ENCODE measurements around the gene LDLRAD2.
"Not testable (repeated sequence)": the region's sequence is repeated elsewhere in the genome, so short reads cannot be mapped to it uniquely, and the experiment has no call there.

The LDLRAD2 gene

DNA sequence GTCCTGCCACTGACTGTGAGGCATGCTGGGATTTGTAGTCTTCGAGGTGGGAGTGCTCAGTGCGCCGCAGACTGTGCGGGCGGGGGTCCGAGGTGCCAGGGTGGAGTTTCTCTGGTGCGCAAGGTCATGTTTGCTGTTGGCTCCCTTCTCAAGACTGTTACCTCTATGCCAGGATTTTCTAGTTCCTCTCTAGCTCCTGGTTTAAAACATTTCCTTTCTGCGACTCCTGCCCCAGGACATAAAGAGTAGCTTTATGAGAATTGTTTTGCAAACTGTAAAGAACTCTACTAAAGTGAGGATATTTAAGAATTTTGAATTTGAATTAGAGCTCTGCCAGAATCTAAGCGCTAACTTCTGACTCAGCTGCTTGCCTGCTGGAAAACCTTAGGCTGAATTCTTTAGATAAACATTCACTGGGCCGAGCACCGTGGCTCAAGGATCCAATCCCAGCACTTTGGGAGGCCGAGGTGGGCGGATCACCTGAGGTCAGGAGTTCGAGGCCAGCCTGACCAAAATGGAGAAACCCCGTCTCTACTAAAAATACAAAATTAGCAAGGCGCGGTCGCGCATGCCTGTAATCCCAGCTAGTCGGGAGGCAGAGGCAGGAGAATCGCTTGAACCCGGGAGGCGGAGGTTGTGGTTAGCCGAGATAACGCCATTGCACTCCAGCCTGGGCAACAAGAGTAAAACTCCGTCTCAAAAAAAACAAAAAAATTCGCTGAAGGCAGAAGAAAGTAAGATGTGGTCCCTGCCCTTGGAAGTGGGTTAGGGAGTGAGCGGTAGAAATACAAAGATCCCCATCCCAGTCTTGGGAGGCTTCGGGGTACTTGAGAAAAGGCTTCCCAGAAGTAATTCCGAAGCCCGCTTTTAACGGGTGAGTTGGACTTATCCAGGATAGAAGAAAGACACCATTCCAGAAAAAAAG is 28.1 kb upstream of the LDLRAD2 start:
- peak; percentile 91 for DNase-seq

GRCh38 chr1:21785764-21786163 is 26.3 kb upstream of the LDLRAD2 start:
- not testable (repeated sequence) for DNase-seq

GRCh38 chr1:21786640-21787039 is 25.4 kb upstream of the LDLRAD2 start:
- no peak for DNase-seq

GRCh38 chr1:21793104-21793503 is 19.0 kb upstream of the LDLRAD2 start:
- DNase-seq: no peak

- no peak for DNase-seq
Measured at GRCh38 chr1:21794656-21795055, 17.4 kb upstream of the LDLRAD2 start.

DNA sequence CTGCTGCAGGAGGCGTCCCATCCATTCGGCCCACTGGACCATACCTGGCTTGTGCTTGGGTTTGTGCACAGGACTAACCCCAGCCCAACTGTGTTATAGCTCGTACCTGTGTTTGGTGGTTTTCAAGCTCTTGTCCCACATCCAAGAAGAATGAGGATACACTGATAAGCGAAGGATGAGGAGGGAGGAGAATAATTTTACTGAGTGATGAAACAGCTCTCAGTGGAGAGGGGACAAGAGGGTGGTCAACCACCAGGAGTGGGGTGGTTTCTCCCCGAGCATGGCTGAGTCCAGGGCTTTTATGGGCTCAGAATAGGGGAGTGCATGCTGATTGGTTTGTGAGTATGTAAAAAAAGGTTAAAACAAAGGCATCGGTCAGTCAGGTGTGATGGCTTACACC is 17.0 kb upstream of the LDLRAD2 start:
- no peak for DNase-seq

DNA sequence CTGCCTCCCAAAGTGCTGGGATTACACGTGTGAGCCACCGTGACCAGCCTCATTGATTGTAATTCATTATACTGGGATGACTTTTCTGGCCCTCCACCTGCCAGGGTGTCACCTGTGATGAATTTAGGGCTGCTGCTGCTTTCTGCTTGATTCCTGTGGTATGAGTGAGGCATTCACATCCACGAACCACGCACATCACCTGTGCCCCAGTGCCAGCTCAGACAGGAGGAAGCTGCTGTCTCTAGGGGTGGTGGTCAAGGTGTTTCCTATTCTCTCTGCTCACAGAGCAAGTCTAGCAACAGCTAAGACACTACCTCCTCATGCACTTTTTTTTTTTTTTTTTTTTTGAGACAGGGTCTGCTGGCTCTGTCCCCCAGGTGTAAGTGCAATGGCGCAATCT is 12.3 kb upstream of the LDLRAD2 start:
- DNase-seq: no peak

- DNase-seq: peak; percentile 48
Measured at GRCh38 chr1:21801100-21801499, 11.0 kb upstream of the LDLRAD2 start.

- DNase-seq: no peak
Measured at GRCh38 chr1:21804536-21804935, 7.5 kb upstream of the LDLRAD2 start.

DNA sequence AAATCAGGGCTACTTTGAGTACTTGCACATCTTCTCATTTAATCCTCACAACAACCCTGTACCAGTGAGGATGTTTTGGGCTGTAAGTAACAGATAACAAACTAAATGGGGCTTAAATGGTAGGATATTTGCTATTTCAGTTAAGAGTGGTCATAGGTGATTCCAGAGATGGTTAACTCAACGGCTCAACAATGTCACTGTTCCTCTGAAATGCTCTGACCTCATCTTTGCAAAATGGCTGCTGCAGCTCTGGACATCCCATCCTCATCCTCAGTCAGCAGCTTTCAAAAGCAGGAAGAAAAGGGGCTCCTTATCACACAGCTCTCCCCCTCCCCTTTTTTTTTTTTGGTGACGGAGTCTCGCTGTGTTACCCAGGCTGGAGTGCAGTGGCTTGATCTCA is 1.5 kb downstream of the LDLRAD2 start:
- DNase-seq: no peak

DNA sequence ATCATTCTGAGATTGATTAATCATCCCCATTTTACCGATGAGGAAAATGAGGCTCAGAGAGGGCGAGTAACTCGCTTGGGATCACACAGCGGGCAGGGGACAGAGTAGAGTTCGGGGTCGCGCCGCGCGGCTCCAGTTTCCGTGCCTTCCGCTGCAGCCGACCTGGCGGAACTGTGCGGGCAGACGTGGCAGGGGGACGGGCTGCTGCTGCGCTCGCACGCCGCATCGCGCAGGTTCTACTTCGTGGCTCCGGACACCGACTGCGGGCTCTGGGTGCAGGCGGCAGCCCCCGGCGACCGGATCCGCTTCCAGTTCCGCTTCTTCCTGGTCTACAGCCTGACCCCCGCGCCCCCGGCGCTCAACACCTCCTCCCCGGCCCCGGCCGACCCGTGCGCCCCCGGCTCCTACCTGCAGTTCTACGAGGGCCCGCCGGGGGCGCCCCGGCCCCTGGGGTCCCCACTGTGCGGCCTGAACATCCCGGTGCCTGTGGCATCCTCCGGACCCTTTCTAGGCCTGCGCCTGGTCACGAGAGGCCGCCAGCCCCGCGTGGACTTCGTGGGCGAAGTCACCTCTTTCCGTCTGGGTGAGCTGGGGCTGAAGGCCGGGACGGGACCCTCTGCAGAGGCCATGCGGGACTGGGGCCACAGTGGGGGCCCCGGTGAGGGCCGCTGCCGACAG is 2.3 kb downstream of the LDLRAD2 start:
- DNase-seq: no peak

DNA sequence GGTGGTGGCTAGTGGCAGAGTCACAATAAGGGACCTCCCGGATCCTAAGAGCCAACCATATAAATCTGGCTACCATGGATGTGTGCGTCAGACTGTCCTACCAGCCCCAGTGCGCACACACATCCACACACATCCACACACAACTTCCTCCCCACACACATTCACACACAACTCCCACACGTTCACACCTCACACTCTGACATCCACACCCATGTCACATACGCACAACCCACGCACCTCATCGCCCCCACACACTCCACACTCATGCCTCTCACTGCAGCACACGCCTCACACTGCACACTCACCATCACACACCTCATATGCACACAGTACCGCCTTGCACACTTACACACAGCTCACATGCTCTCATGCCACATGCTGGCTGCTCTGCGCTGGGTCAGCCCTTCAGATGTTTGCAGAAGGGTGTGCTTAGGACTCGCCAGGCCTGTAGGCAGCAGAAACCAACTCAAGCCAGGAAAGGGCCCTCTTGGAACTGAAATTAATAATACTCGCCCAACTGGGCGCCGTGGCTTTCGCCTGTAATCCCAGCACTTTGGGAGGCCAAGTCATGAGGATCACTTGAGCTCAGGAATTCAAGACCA is 3.0 kb downstream of the LDLRAD2 start:
- DNase-seq: no peak

DNA sequence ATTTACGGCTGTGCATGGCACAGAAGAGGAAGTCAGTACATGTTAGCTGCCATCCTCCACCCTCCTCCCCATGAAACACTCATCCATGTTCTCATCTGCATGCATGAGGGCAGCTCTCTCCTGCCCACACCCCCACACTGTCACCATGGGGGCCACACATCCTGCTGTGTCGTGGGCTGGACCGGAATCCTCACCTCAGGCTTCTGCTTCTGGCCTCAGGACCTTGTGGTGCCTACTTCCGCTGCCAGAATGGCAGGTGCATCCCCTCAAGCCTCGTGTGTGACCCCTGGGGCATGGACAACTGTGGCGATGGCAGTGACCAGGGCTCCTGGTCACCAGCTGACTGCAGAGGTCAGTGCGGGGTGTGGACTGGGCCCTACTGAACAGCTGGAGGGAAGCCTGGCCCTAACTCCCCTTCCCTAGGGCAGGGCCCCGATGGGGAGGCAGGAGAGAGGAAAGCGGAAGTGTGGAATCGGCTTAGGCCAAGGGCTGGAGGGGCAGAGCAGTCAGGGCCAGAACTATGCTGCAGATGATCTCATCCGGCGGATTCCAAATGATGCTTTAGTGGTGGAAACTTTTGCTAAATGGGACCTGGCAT is 3.8 kb downstream of the LDLRAD2 start:
- no peak for DNase-seq

- DNase-seq: peak; percentile 69
Measured at GRCh38 chr1:21816602-21817302, 4.7 kb downstream of the LDLRAD2 start.

DNA sequence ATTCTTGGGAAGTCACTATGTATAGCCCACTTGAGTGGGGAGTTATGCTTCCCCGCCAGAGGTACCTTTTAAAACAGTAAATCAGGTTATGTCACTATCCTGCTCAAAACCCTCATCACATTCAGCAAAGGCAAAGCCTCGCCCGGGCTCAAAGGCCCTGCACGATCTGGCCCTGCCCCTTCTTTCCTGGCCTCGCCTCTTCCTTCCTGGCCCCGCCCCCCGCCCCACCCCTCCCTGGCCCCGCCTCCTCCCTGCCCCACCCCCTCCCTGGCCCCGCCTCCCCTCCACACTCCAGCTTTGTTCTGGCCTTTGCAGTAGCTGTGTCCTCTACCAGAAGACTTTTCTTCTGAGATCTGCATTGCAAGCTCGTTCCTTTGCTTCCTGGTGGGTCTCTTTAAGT is 6.6 kb downstream of the LDLRAD2 start:
- DNase-seq: no peak

DNA sequence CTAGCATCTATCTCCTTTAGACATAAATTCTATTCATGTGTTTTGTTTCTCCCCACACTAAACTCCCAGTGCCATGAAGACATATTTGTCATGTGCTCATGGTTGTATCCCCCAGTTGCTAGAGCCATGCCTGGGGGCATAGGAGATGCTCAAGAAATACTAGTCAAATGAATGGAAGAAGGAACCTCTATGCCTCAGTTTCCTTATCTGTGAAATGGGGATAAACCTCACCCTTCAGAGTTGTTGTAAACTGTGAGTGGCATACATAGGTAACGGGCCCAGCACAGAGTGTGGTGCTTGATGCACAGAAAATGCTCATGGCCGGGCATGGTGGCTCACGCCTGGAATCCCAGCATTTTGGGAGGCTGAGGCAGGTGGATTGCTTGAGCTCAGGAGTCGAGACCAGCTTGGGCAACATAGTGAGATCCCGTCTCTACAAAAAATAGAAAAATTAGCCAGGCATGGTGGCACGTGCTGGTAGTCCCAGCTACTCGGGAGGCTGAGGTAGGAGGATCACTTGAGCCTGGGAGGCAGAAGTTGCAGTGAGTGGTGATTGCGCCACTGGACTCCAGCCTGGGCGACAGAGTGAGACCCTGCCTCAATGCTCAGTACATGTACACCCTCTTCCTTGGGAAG is 8.7 kb downstream of the LDLRAD2 start:
- DNase-seq: no peak

DNA sequence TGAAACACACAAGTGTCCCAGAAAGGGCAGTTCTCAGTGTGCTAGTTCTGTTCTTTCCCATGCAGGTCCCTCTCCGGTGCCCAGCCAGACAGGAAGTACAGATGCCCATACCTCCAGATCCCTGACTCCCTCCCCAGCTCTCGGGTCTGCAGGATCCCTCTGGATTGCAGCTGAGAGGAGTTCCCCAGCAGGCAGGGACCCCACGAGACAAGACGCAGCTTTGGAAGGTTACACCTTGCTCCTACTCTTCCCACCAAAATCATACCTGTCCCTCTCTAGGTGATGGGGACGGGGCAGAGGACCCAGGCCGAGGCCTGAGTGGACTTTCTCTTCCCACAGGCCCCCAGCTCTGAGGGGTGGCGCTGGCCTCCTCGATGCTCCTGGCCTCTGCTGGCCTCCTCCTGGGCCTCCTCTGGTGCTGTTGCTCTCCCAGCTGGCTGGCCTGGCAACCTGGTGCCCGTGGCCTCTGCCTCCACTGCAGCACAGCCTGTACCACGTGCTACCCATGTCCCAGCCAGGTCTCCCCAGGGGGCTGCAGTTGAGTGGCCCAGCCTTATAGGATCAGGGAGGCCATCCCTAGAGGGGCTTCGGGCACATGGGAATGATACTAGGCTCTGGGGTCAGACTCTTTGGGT is 9.4 kb downstream of the LDLRAD2 start:
- no peak for DNase-seq

DNA sequence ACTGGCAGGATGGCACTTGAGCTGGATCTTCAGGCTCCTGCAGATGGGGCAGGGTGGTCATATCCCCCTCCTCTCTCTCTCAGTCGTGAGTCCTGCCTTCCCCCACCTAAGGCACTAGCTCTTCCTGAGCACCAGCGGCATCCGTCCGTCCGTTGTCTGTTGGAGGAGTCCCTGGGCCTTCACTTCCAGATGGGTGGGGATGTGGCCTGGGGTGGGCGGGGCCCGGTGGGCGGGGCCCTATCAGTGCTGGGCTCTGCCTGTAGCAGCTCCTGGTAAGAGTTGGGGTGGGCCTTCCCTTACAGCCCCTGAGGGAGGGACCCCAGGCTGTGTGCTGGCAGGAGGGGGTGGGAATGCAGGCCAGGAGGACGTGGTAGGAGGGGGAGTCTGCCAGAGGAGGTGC is 10.3 kb downstream of the LDLRAD2 start:
- no peak for DNase-seq

DNA sequence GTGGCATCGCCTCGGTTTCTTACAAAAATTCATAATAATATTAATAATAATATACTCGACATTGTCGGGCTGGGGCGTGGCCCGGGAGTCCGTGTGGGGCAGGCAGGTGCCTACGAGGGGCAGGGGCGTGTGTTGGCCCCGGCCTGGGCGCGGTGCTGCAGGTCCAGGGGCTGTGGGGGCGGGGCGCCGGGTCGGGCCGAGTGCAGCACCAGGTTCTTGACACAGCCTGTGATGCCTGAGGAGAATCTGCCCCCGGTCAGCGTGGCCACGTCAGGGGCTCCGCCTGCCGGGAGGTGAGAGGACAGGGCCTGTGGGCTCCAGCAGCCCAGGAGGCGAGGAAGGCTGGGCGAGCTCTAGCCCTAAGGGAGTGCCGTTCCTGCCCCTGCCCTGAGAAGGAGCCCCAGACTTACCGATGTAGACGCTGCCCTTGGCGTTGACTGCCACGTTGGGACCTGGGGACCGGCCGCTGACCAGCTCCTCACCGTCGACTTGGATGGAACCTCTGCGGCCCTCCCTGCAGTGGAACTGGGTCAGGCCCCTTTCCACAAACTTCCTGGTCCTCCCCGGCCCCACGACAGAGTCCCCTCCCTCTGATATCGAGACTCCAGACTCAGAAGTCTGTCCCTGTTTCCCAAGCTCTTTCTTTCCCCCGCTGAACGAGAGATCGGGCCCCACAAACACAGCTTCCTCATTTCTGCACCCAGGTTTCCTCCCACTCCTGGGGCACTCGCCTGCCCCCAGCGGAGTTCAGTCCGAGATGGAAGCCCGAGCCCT is 11.3 kb downstream of the LDLRAD2 start:
- no peak for DNase-seq

DNA sequence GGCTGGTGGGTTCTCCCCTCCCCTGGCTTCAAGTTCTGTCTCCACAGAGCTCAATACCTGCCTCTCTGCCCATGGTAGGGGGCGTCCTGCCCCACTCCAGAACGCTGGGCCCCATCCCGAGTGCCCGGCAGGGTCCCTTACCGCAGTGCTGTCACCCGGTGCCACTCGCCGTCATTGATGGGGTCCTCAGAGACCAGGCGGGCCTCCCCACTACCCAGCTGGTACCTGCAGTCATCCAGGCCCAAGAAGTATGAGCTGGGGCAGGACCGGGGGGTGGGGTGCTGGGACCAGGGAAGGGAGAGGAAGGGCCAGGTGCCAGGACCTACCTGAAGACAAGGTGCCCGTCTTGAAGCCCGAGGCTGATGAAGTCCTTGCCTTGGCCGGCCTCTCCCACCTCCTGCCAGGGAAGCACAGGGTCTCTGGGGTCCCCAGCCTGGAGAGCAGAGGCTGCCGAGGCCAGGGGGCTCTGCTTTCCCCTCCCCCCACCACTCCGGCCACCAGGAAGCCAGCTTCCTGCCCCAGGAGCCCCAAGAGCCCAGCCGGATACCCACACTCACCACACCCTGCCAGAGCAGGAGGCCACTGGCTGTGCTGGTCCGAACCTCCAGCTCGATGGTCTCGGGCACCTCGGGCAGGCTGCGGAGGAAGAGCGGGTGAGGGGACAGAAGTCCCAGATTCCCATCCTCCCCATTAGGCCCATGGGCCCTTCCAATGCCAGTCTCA is 12.1 kb downstream of the LDLRAD2 start:
- no peak for DNase-seq

All from kidney glomerular epithelial cell (primary cell).